CD14-positive monocyte (primary cell): ENCODE results near the gene GLS. TPM values are rescaled to one million over a fixed set of nuclear protein-coding genes. Genes with fewer than 3 reads are reported as not detected.

Experiments used
- DNase-seq, 3 donors: peaks; one replicate each; pipeline ENCODE4 v3.0.0-alpha.2; 2011 to 2022
- H2AFZ ChIP-seq: 2 replicates; pipeline ENCODE4 v1.6.0; 2012; ENCODE audit warnings: mild to moderate bottlenecking, low read depth, low read length, inconsistent platforms; ENCODE audit not compliant: insufficient read depth, poor library complexity, severe bottlenecking
- H3K27ac ChIP-seq, 2 donors: 1 replicate in 1 of 2; 2 replicates in 1 of 2; pipeline ENCODE4 v1.5.1; 2012 to 2013; ENCODE audit warnings: low read length in 2 of 2, control low read depth in 1 of 2, inconsistent platforms in 1 of 2, low read depth in 1 of 2, mild to moderate bottlenecking in 1 of 2
- H3K27me3 ChIP-seq, 2 donors: one replicate each; pipeline versions ENCODE4 v1.6.0 to v1.6.1; 2011 to 2013; ENCODE audit warnings: low read length in 2 of 2; ENCODE audit not compliant: control insufficient read depth in 2 of 2, insufficient read depth in 2 of 2
- H3K36me3 ChIP-seq, 2 donors: replicated peaks in 1 of 2; 1 replicate in 1 of 2; 2 replicates in 1 of 2; pipeline versions ENCODE4 v1.5.1 to v1.6.1; 2012 to 2013; ENCODE audit warnings: low read length in 2 of 2, control low read depth in 1 of 2, inconsistent platforms in 1 of 2, mild to moderate bottlenecking in 1 of 2; ENCODE audit not compliant: insufficient read depth in 2 of 2, control insufficient read depth in 1 of 2
- H3K4me1 ChIP-seq, 2 donors: 1 replicate in 1 of 2; 2 replicates in 1 of 2; pipeline versions ENCODE4 v1.5.1 to v1.6.1; 2012 to 2013; ENCODE audit warnings: low read length in 2 of 2, control low read depth in 1 of 2, inconsistent platforms in 1 of 2, mild to moderate bottlenecking in 1 of 2, moderate library complexity in 1 of 2; ENCODE audit not compliant: insufficient read depth in 2 of 2, control insufficient read depth in 1 of 2
- H3K4me2 ChIP-seq: replicated peaks from 2 replicates; pipeline ENCODE3; 2012; ENCODE audit warnings: low read length, moderate library complexity, mild to moderate bottlenecking; ENCODE audit not compliant: poor library complexity, severe bottlenecking; ENCODE audit errors: extremely low read depth
- H3K4me3 ChIP-seq, 3 experiments: fragments of 200-600 bp in 1 of 3; sonication (generic) in 1 of 3; replicated peaks in 1 of 3; 1 replicate in 2 of 3; 2 replicates in 1 of 3; pipeline ENCODE4 v1.5.1; 2011 to 2013; ENCODE audit warnings: low read length in 3 of 3, mild to moderate bottlenecking in 3 of 3, control low read depth in 2 of 3, low read depth in 2 of 3, inconsistent platforms in 1 of 3, moderate library complexity in 1 of 3
- H3K79me2 ChIP-seq: 2 replicates; pipeline ENCODE4 v1.6.0; 2012; ENCODE audit warnings: mild to moderate bottlenecking, control low read depth, inconsistent platforms, low read length, moderate library complexity; ENCODE audit not compliant: insufficient read depth
- H3K9ac ChIP-seq: 2 replicates; pipeline ENCODE4 v1.6.0; 2017; ENCODE audit warnings: low read length, mild to moderate bottlenecking; ENCODE audit not compliant: insufficient read depth, poor library complexity, severe bottlenecking
- H3K9me3 ChIP-seq, 2 donors: replicated peaks in 1 of 2; 1 replicate in 1 of 2; 2 replicates in 1 of 2; pipeline versions ENCODE4 v1.5.1 to v1.6.1; 2012 to 2013; ENCODE audit warnings: low read length in 2 of 2, control low read depth in 1 of 2; ENCODE audit not compliant: control insufficient read depth in 1 of 2, insufficient read depth in 1 of 2
- H4K20me1 ChIP-seq: 2 replicates; pipeline ENCODE4 v1.6.0; 2012; ENCODE audit warnings: mild to moderate bottlenecking, low read length, control low read depth, moderate library complexity; ENCODE audit not compliant: insufficient read depth
- H3K27ac Mint-ChIP-seq, 7 donors: one replicate each; pipeline ENCODE4 v1.8.0; 2020; ENCODE audit warnings: mild to moderate bottlenecking in 7 of 7, mixed read lengths in 7 of 7, moderate library complexity in 6 of 7, inconsistent platforms in 2 of 7
- H3K27me3 Mint-ChIP-seq, 3 donors: one replicate each; pipeline ENCODE4 v1.8.0; 2021 to 2022; ENCODE audit warnings: low read depth in 3 of 3, mild to moderate bottlenecking in 3 of 3, mixed read lengths in 3 of 3, moderate library complexity in 3 of 3, inconsistent platforms in 1 of 3
- H3K36me3 Mint-ChIP-seq, 2 donors: one replicate each; pipeline ENCODE4 v1.8.0; 2020; ENCODE audit warnings: mixed read lengths in 2 of 2, inconsistent platforms in 1 of 2, mild to moderate bottlenecking in 1 of 2
- H3K4me1 Mint-ChIP-seq: one replicate; pipeline ENCODE4 v1.8.0; 2020; ENCODE audit warnings: mild to moderate bottlenecking, mixed read lengths
- H3K4me3 Mint-ChIP-seq, 2 donors: one replicate each; pipeline ENCODE4 v1.8.0; 2020; ENCODE audit warnings: mild to moderate bottlenecking in 2 of 2, mixed read lengths in 2 of 2, moderate library complexity in 1 of 2
- H3K9me3 Mint-ChIP-seq, 7 donors: one replicate each; pipeline ENCODE4 v1.8.0; 2020 to 2022; ENCODE audit warnings: mixed read lengths in 7 of 7, mild to moderate bottlenecking in 6 of 7, moderate library complexity in 6 of 7, inconsistent platforms in 2 of 7
- CTCF ChIP-seq: fragments of 200-600 bp; IDR thresholded peaks from one replicate; pipeline ENCODE4 v1.8.0; 2022; ENCODE audit warnings: antibody characterized with exemption, mild to moderate bottlenecking
- WGBS: methylation state at CpG from one replicate; pipeline ENCODE4 v1.1.5; 2013; ENCODE audit warnings: missing lambda C conversion rate; ENCODE audit not compliant: insufficient coverage; 5-methylcytosine and 5-hydroxymethylcytosine counted together
- intact Hi-C, 2 donors: fragments of 100-400 bp; cut with micrococcal nuclease; formaldehyde crosslinking; loops; one replicate each; pipeline versions ENCODE4 v1.15.0 to v1.15.1; 2023
- polyA plus RNA-seq, 3 donors: library from polyadenylated mRNA; depleted of rRNA in 1 of 3; unstranded in 2 of 3; stranded (reverse) in 1 of 3; fragments of 300-500 nt in 2 of 3; fragments of >200 nt in 1 of 3; fragmentation: Illumina TruSeq in 2 of 3; gene quantifications; 1 replicate in 2 of 3; 2 replicates in 1 of 3; pipeline ENCODE4 v1.2.3, GENCODE V29; 2012 to 2021

GLS gene
- polyA plus RNA-seq, 3 donors, result 6.0 to 29.5 (median 9.0) TPM

GRCh38 chr2:190978389-190979053 is 97.9 kb downstream of the GLS start:
- no peak for TF ChIP-seq CTCF
- H4K20me1 ChIP-seq, result peaks cover 99% of the 10 kb centered on the region
- H3K79me2 ChIP-seq, result no peaks in the 10 kb centered on the region
- 96% methylated on average over 11 of the region's 17 CpGs for WGBS
- no peaks in the 10 kb centered on the region for H3K9me3 ChIP-seq
- H3K4me3 ChIP-seq, result no peak overlapping the region
- Mint-ChIP-seq H3K9me3 (no peaks in the 10 kb centered on the region), H3K36me3 (peaks cover 94 to 97% of the 10 kb centered on the region in 2 donors), H3K4me3 (no peak overlapping the region), H3K27me3 (no peaks in the 10 kb centered on the region), H3K4me1 (peaks cover 2% of the 10 kb centered on the region), H3K27ac (peak overlapping the region in 2 of 7 donors; percentile 23)
- H3K4me1 ChIP-seq, result no peaks in the 10 kb centered on the region
- H2AFZ ChIP-seq, result no peak overlapping the region
- no peak overlapping the region for H3K9ac ChIP-seq
- no peak overlapping the region for H3K4me2 ChIP-seq
- intact Hi-C loops, result no loop called here
- H3K27ac ChIP-seq, result peak overlapping the region in 1 of 2 donors; percentile 23
- H3K27me3 ChIP-seq, result no peaks in the 10 kb centered on the region
- DNase-seq, result no peak
- H3K36me3 ChIP-seq, result peaks cover 100% of the 10 kb centered on the region in 2 donors

- Histone ChIP-seq H3K27me3 (no peaks in the 10 kb centered on the region), H3K9me3 (no peaks in the 10 kb centered on the region), H3K4me2 (no peak overlapping the region), H3K79me2 (no peaks in the 10 kb centered on the region), H4K20me1 (peaks cover 99% of the 10 kb centered on the region), H3K4me3 (no peak overlapping the region), H3K4me1 (no peaks in the 10 kb centered on the region), H3K27ac (peak overlapping the region in 1 of 2 donors; percentile 39), H3K9ac (no peak overlapping the region), H3K36me3 (peaks cover 100% of the 10 kb centered on the region in 2 donors), H2AFZ (no peak overlapping the region)
- Mint-ChIP-seq H3K9me3 (no peaks in the 10 kb centered on the region), H3K4me1 (no peaks in the 10 kb centered on the region), H3K27me3 (no peaks in the 10 kb centered on the region), H3K4me3 (no peak overlapping the region), H3K27ac (peak overlapping the region in 5 of 7 donors; percentile 41 to 84 (median 64)), H3K36me3 (peaks cover 94 to 97% of the 10 kb centered on the region in 2 donors)
- no peak for TF ChIP-seq CTCF
- DNase-seq, result no peak
- 14% methylated on average over 14 of the region's 14 CpGs for WGBS
- intact Hi-C loops, result loop anchor here in 1 of 2 donors (5.0 kb wide), 1 partner anchor 1508 kb away; no protein-coding TSS in a partner anchor
Observed at GRCh38 chr2:190979906-190980629, 99.4 kb downstream of the GLS start.
